ENCODE data around the gene IL16.

The IL16 gene

DNA sequence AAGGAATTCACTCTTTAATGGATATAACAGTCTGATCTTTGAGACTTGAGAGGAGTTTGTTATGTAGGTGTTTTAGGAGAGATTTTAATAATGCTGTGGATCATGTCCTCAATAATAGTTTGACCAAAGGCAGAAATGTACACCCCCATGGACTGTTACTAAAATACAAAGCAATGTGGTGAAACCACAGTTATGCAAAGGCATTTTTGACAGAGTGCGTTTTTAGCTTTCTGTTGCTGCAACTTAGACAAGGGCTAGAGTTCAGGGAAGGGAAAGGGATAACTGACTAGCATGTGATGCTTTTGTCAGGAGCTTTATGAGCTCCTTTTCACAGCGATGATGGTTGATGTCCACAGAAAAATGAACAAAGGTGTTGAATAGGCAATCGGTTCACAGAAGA is 130.8 kb downstream of the IL16 start:
- Histone ChIP-seq H3K9me3 (replicated peaks; ENCODE audit: insufficient read depth, low read length) (no peaks in the 10 kb centered on the region), H3K36me3 (replicated peaks; ENCODE audit: insufficient read depth, low read length) (no peaks in the 10 kb centered on the region), H3K27me3 (replicated peaks; ENCODE audit: insufficient read depth, low read length) (no peaks in the 10 kb centered on the region), H2AFZ (ENCODE audit: low read length) (no peak overlapping the region), H3K9ac (ENCODE audit: low read length) (peak overlapping the region; percentile 16; the same call in 1 of the 2 replicates), H3K79me2 (ENCODE audit: low read length) (peaks cover 69% of the 10 kb centered on the region), H3F3A (ENCODE audit: insufficient read depth, low read length) (peaks cover 52% of the 10 kb centered on the region), H4K20me1 (ENCODE audit: insufficient read depth, low read length) (no peaks in the 10 kb centered on the region), H3K4me1 (ENCODE audit: low read length) (peaks cover 68% of the 10 kb centered on the region), H3K4me3 (ENCODE audit: low read length) (0 out of 2 replicates have a peak overlapping the region, but pooled peaks have one; percentile 10), H3K4me2 (ENCODE audit: low read depth, low read length) (peak overlapping the region; percentile 49), H3K27ac (ENCODE audit: low read length) (peak overlapping the region; percentile 62; the same call in 1 of the 2 replicates), H3K9me2 (replicated peaks; ENCODE audit: insufficient read depth, low read length) (no peaks in the 10 kb centered on the region)
- TF ChIP-seq EZH2 (optimal IDR thresholded peaks at IDR 0.05; ENCODE audit: low read depth, low read length) = no peak
- TF ChIP-seq EZH2phosphoT487 (IDR thresholded peaks at IDR 0.05; ENCODE audit: low read length) = no peak
- TF ChIP-seq, protein P1, sequence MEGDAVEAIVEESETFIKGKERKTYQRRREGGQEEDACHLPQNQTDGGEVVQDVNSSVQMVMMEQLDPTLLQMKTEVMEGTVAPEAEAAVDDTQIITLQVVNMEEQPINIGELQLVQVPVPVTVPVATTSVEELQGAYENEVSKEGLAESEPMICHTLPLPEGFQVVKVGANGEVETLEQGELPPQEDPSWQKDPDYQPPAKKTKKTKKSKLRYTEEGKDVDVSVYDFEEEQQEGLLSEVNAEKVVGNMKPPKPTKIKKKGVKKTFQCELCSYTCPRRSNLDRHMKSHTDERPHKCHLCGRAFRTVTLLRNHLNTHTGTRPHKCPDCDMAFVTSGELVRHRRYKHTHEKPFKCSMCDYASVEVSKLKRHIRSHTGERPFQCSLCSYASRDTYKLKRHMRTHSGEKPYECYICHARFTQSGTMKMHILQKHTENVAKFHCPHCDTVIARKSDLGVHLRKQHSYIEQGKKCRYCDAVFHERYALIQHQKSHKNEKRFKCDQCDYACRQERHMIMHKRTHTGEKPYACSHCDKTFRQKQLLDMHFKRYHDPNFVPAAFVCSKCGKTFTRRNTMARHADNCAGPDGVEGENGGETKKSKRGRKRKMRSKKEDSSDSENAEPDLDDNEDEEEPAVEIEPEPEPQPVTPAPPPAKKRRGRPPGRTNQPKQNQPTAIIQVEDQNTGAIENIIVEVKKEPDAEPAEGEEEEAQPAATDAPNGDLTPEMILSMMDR (IDR thresholded peaks at IDR 0.05; ENCODE audit: low read length) = no peak
- peak; percentile 65 for DNase-seq

DNA sequence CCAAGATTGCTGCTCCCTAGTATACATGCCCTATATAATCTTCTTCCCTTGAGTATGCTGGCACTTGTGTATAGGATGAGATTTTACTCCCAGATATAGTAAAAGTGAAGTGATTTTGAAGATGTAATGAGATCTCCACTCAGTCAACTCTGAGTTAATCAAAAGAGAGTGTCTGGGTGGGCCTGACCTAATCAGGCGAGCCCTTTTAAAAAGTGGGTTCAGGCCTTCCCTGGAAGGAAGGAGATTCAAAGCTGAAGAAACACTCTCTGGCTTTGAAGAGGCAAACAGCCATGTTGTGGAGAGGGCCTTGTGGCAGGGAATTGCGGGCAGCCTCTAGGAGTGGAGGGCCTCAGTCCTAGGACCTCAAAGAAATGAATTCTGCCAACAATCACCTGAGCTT is 132.8 kb downstream of the IL16 start:
- Histone ChIP-seq H3K4me3 (ENCODE audit: low read length) (no peak overlapping the region), H3K79me2 (ENCODE audit: low read length) (peaks cover 50% of the 10 kb centered on the region), H3K9ac (ENCODE audit: low read length) (no peak overlapping the region), H3F3A (ENCODE audit: insufficient read depth, low read length) (peaks cover 42% of the 10 kb centered on the region), H3K36me3 (replicated peaks; ENCODE audit: insufficient read depth, low read length) (no peaks in the 10 kb centered on the region), H3K9me2 (replicated peaks; ENCODE audit: insufficient read depth, low read length) (no peaks in the 10 kb centered on the region), H3K9me3 (replicated peaks; ENCODE audit: insufficient read depth, low read length) (no peaks in the 10 kb centered on the region), H3K27ac (ENCODE audit: low read length) (no peak overlapping the region), H3K4me1 (ENCODE audit: low read length) (peaks cover 68% of the 10 kb centered on the region), H3K4me2 (ENCODE audit: low read depth, low read length) (no peak overlapping the region), H2AFZ (ENCODE audit: low read length) (no peak overlapping the region), H3K27me3 (replicated peaks; ENCODE audit: insufficient read depth, low read length) (no peaks in the 10 kb centered on the region), H4K20me1 (ENCODE audit: insufficient read depth, low read length) (no peaks in the 10 kb centered on the region)
- DNase-seq = no peak
- TF ChIP-seq, protein P1 (IDR thresholded peaks at IDR 0.05; ENCODE audit: low read length) = no peak
- TF ChIP-seq EZH2phosphoT487 (IDR thresholded peaks at IDR 0.05; ENCODE audit: low read length) = no peak
- no peak for TF ChIP-seq EZH2 (optimal IDR thresholded peaks at IDR 0.05; ENCODE audit: low read depth, low read length)

DNA sequence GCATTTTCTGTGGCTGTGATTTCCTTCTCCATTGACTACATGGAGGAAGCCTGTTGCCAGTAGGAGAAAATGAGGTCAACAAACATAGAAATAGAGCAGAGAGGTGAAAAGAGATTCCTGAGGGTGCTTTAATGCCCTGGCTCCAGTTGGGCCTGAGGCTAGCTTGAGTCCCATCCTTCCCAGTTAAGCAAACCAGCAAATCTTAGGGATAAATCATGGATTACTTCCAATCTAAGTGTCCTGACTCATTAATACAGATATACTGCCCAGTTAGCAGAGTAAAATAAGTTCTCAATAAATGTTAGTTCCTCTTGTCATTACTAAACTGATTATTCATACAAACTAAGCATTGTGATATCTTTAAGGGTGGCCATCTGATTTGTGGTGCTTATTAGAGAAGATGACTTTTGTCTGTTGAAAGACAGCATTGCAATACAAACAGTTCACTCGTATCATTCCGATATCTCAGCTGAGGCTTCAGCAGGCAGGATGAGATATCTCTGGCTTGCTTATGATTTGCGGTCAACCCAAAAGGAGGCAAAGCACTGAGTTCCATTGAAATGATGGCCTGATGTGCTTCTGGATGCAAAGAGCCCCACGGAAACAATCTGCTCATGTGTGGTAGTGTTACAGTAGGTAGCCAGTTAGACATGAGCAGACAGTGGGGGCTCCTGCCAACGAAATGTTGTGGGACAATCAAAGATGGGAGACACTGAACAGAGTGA is 133.8 kb downstream of the IL16 start:
- Histone ChIP-seq H4K20me1 (ENCODE audit: insufficient read depth, low read length) (no peaks in the 10 kb centered on the region), H2AFZ (ENCODE audit: low read length) (peak overlapping the region; percentile 35; the same call in 1 of the 2 replicates), H3K27ac (ENCODE audit: low read length) (peak overlapping the region; percentile 74; the same call in 1 of the 2 replicates), H3K27me3 (replicated peaks; ENCODE audit: insufficient read depth, low read length) (no peaks in the 10 kb centered on the region), H3K9me3 (replicated peaks; ENCODE audit: insufficient read depth, low read length) (no peaks in the 10 kb centered on the region), H3K79me2 (ENCODE audit: low read length) (peaks cover 40% of the 10 kb centered on the region), H3K36me3 (replicated peaks; ENCODE audit: insufficient read depth, low read length) (no peaks in the 10 kb centered on the region), H3K9ac (ENCODE audit: low read length) (peak overlapping the region; percentile 21; the same call in 1 of the 2 replicates), H3K4me3 (ENCODE audit: low read length) (peak overlapping the region; percentile 33; the same call in 1 of the 2 replicates), H3K4me1 (ENCODE audit: low read length) (peaks cover 60% of the 10 kb centered on the region), H3K4me2 (ENCODE audit: low read depth, low read length) (peak overlapping the region; percentile 56), H3K9me2 (replicated peaks; ENCODE audit: insufficient read depth, low read length) (no peaks in the 10 kb centered on the region), H3F3A (ENCODE audit: insufficient read depth, low read length) (peaks cover 39% of the 10 kb centered on the region)
- DNase-seq = no peak
- TF ChIP-seq, protein P1 (IDR thresholded peaks at IDR 0.05; ENCODE audit: low read length) = no peak
- TF ChIP-seq EZH2 (optimal IDR thresholded peaks at IDR 0.05; ENCODE audit: low read depth, low read length) = no peak
- TF ChIP-seq EZH2phosphoT487 (IDR thresholded peaks at IDR 0.05; ENCODE audit: low read length) = no peak
